Neuronal stem cell (in vitro differentiated cells): ENCODE data around the gene ATG5.

Experiments used
- DNase-seq: peaks from one replicate; pipeline ENCODE4 v3.0.0-alpha.2; 2013; ENCODE audit warnings: low spot score
- H2AFZ ChIP-seq: one replicate; pipeline ENCODE4 v1.6.1; 2013; ENCODE audit warnings: mild to moderate bottlenecking, low read length, inconsistent platforms
- H2AK5ac ChIP-seq: 2 replicates; pipeline ENCODE4 v1.6.1; 2013; ENCODE audit warnings: low read depth, mild to moderate bottlenecking, inconsistent platforms, low read length, moderate library complexity, mixed read lengths
- H2BK120ac ChIP-seq: 2 replicates; pipeline ENCODE4 v1.6.1; 2013; ENCODE audit warnings: low read depth, mild to moderate bottlenecking, inconsistent platforms, low read length, moderate library complexity, mixed read lengths
- H2BK12ac ChIP-seq: one replicate; pipeline ENCODE4 v1.6.1; 2013; ENCODE audit warnings: low read length, inconsistent platforms
- H2BK15ac ChIP-seq: 2 replicates; pipeline ENCODE4 v1.6.1; 2013; ENCODE audit warnings: mild to moderate bottlenecking, low read length, inconsistent platforms, mixed read lengths
- H2BK5ac ChIP-seq: one replicate; pipeline ENCODE4 v1.6.1; 2013; ENCODE audit warnings: inconsistent platforms, mild to moderate bottlenecking, low read length, moderate library complexity
- H3K14ac ChIP-seq: one replicate; pipeline ENCODE4 v1.6.1; 2013; ENCODE audit warnings: low read length, inconsistent platforms
- H3K18ac ChIP-seq: 2 replicates; pipeline ENCODE4 v1.6.1; 2013; ENCODE audit warnings: low read length, inconsistent platforms
- H3K23ac ChIP-seq: 2 replicates; pipeline ENCODE4 v1.6.1; 2013; ENCODE audit warnings: low read depth, mild to moderate bottlenecking, mixed read lengths, low read length, inconsistent platforms; ENCODE audit not compliant: poor library complexity
- H3K27ac ChIP-seq: replicated peaks from 3 replicates; pipeline ENCODE4 v1.5.1; 2013; ENCODE audit warnings: low read length, inconsistent platforms
- H3K27me3 ChIP-seq, 3 experiments: 2 replicates each; pipeline ENCODE4 v1.6.1; 2013; ENCODE audit warnings: low read length in 3 of 3, mild to moderate bottlenecking in 2 of 3, inconsistent platforms in 1 of 3, low read depth in 1 of 3, mixed read lengths in 1 of 3, moderate library complexity in 1 of 3; ENCODE audit not compliant: control insufficient read depth in 3 of 3, insufficient read depth in 3 of 3
- H3K36me3 ChIP-seq, 2 donors: replicated peaks in 1 of 2; 2 replicates each; pipeline ENCODE4 v1.6.1; 2013; ENCODE audit warnings: low read length in 2 of 2; ENCODE audit not compliant: control insufficient read depth in 2 of 2, insufficient read depth in 2 of 2
- H3K4ac ChIP-seq: 2 replicates; pipeline ENCODE4 v1.6.1; 2013; ENCODE audit warnings: inconsistent platforms, mild to moderate bottlenecking, low read length, moderate library complexity
- H3K4me1 ChIP-seq, 2 donors: 1 replicate in 1 of 2; 2 replicates in 1 of 2; pipeline ENCODE4 v1.6.1; 2013; ENCODE audit warnings: low read length in 2 of 2, low read depth in 1 of 2; ENCODE audit not compliant: control insufficient read depth in 2 of 2, insufficient read depth in 1 of 2
- H3K4me2 ChIP-seq: one replicate; pipeline ENCODE4 v1.6.1; 2013; ENCODE audit warnings: mild to moderate bottlenecking, low read length, inconsistent platforms; ENCODE audit not compliant: insufficient read depth, poor library complexity, severe bottlenecking
- H3K4me3 ChIP-seq, 2 donors: 2 replicates each; pipeline ENCODE4 v1.5.1; 2013; ENCODE audit warnings: low read length in 2 of 2, mild to moderate bottlenecking in 2 of 2, inconsistent platforms in 1 of 2, moderate library complexity in 1 of 2
- H3K79me1 ChIP-seq: one replicate; pipeline ENCODE4 v1.6.1; 2013; ENCODE audit warnings: low read depth, mild to moderate bottlenecking, inconsistent platforms, low read length, moderate library complexity
- H3K9ac ChIP-seq: one replicate; pipeline ENCODE4 v1.6.1; 2013; ENCODE audit warnings: mild to moderate bottlenecking, low read depth, low read length, inconsistent platforms; ENCODE audit not compliant: poor library complexity
- H3K9me3 ChIP-seq, 2 donors: replicated peaks in 1 of 2; 2 replicates each; pipeline versions ENCODE3 to v1.6.1; 2013; ENCODE audit warnings: low read length in 2 of 2, mild to moderate bottlenecking in 2 of 2, inconsistent platforms in 1 of 2, low read depth in 1 of 2, mixed read lengths in 1 of 2, moderate library complexity in 1 of 2; ENCODE audit not compliant: control insufficient read depth in 2 of 2, insufficient read depth in 1 of 2
- H4K8ac ChIP-seq: one replicate; pipeline ENCODE4 v1.6.1; 2013; ENCODE audit warnings: low read depth, mild to moderate bottlenecking, inconsistent platforms, low read length, moderate library complexity
- H4K91ac ChIP-seq: one replicate; pipeline ENCODE4 v1.6.1; 2013; ENCODE audit warnings: low read length, low read depth, mild to moderate bottlenecking, inconsistent platforms; ENCODE audit not compliant: poor library complexity
- WGBS, 2 donors: extraction: QIAGEN DNeasy Blood & Tissue Kit; methylation state at CpG; one replicate each; pipeline ENCODE4 v1.1.7; 2013; ENCODE audit warnings: missing lambda C conversion rate in 2 of 2, mixed read lengths in 1 of 2; ENCODE audit not compliant: insufficient read length in 2 of 2, insufficient replicate concordance in 1 of 2; ENCODE audit errors: extremely low coverage in 2 of 2; 5-methylcytosine and 5-hydroxymethylcytosine counted together

ATG5 gene

GRCh38 chr6:106256201-106256968, 69.2 kb downstream of the ATG5 start:
- H3K4me1 ChIP-seq, result no peaks in the 10 kb centered on the region
- no peak overlapping the region for H3K4me2 ChIP-seq
- WGBS, 2 donors, result no CpG with 5 or more reads among the region's 4 CpGs
- no peak overlapping the region for H3K18ac ChIP-seq
- no peak overlapping the region for H2AFZ ChIP-seq
- H4K91ac ChIP-seq, result no peak overlapping the region
- no peaks in the 10 kb centered on the region for H3K36me3 ChIP-seq
- no peak overlapping the region for H3K4ac ChIP-seq
- H2BK15ac ChIP-seq, result no peak overlapping the region
- H2AK5ac ChIP-seq, result no peak overlapping the region
- H2BK120ac ChIP-seq, result no peak overlapping the region
- no peaks in the 10 kb centered on the region for H3K9me3 ChIP-seq
- DNase-seq, result no peak
- no peak overlapping the region for H3K27ac ChIP-seq
- no peak overlapping the region for H4K8ac ChIP-seq
- no peak overlapping the region for H3K14ac ChIP-seq
- peaks cover 2% of the 10 kb centered on the region for H3K79me1 ChIP-seq
- H2BK12ac ChIP-seq, result no peak overlapping the region
- no peak overlapping the region for H3K9ac ChIP-seq
- no peak overlapping the region for H2BK5ac ChIP-seq
- no peak overlapping the region for H3K23ac ChIP-seq
- no peak overlapping the region for H3K4me3 ChIP-seq
- no peaks in the 10 kb centered on the region for H3K27me3 ChIP-seq

GRCh38 chr6:106255306-106255705, 70.3 kb downstream of the ATG5 start:
- Histone ChIP-seq H2AFZ (no peak overlapping the region), H2BK5ac (no peak overlapping the region), H3K9ac (no peak overlapping the region), H3K4ac (no peak overlapping the region), H4K91ac (no peak overlapping the region), H3K79me1 (peaks cover 2% of the 10 kb centered on the region), H3K4me3 (no peak overlapping the region), H2BK15ac (no peak overlapping the region), H4K8ac (no peak overlapping the region), H3K23ac (no peak overlapping the region), H3K9me3 (no peaks in the 10 kb centered on the region), H2AK5ac (no peak overlapping the region), H3K14ac (no peak overlapping the region), H3K18ac (no peak overlapping the region), H3K27ac (no peak overlapping the region), H3K36me3 (no peaks in the 10 kb centered on the region), H3K4me1 (no peaks in the 10 kb centered on the region), H3K4me2 (no peak overlapping the region), H3K27me3 (no peaks in the 10 kb centered on the region), H2BK120ac (no peak overlapping the region), H2BK12ac (no peak overlapping the region)
- no peak for DNase-seq
- no CpG with 5 or more reads among the region's 3 CpGs for WGBS, 2 donors

GRCh38 chr6:106254636-106255035, 70.9 kb downstream of the ATG5 start:
- Histone ChIP-seq H2BK15ac (no peak overlapping the region), H3K9me3 (no peaks in the 10 kb centered on the region), H4K8ac (no peak overlapping the region), H3K9ac (no peak overlapping the region), H2BK12ac (no peak overlapping the region), H3K4me3 (no peak overlapping the region), H2BK120ac (no peak overlapping the region), H3K79me1 (peaks cover 2% of the 10 kb centered on the region), H2AFZ (no peak overlapping the region), H3K23ac (no peak overlapping the region), H3K18ac (no peak overlapping the region), H3K4me1 (no peaks in the 10 kb centered on the region), H3K27me3 (no peaks in the 10 kb centered on the region), H3K4ac (no peak overlapping the region), H3K27ac (no peak overlapping the region), H3K14ac (no peak overlapping the region), H4K91ac (no peak overlapping the region), H2AK5ac (no peak overlapping the region), H3K36me3 (no peaks in the 10 kb centered on the region), H3K4me2 (no peak overlapping the region), H2BK5ac (no peak overlapping the region)
- no peak for DNase-seq

GRCh38 chr6:106253731-106254130, 71.8 kb downstream of the ATG5 start:
- Histone ChIP-seq H3K9me3 (no peaks in the 10 kb centered on the region), H3K18ac (no peak overlapping the region), H3K9ac (no peak overlapping the region), H3K14ac (no peak overlapping the region), H3K4ac (no peak overlapping the region), H3K79me1 (peaks cover 2% of the 10 kb centered on the region), H2BK5ac (no peak overlapping the region), H3K23ac (no peak overlapping the region), H2BK12ac (no peak overlapping the region), H3K27me3 (no peaks in the 10 kb centered on the region), H3K4me1 (no peaks in the 10 kb centered on the region), H2BK15ac (no peak overlapping the region), H2AK5ac (no peak overlapping the region), H3K27ac (no peak overlapping the region), H4K91ac (no peak overlapping the region), H2AFZ (no peak overlapping the region), H4K8ac (no peak overlapping the region), H2BK120ac (no peak overlapping the region), H3K4me3 (no peak overlapping the region), H3K4me2 (no peak overlapping the region), H3K36me3 (no peaks in the 10 kb centered on the region)
- DNase-seq, result no peak
- WGBS, 2 donors, result no CpG with 5 or more reads among the region's 1 CpG
